Endometrial microvascular endothelial cells (primary cell): Measurements from ENCODE around the gene RASL11B. TPM values are rescaled to one million over a fixed set of nuclear protein-coding genes. Genes with fewer than 3 reads are reported as not detected.

Experiments
- in situ Hi-C: cut with HindIII; loops from 2 replicates; pipeline ENCODE4 v1.10.0; 2017; ENCODE audit warnings: low sequenced_read_pairs, low pct_unique_long_range_greater_than_20kb; ENCODE audit errors: inconsistent ontology term
- total RNA-seq: library from RNA; depleted of rRNA; stranded (reverse); fragments of >200 nt; gene quantifications from one replicate; pipeline ENCODE4 v1.2.3, GENCODE V29; 2015; ENCODE audit errors: inconsistent ontology term

RASL11B gene
- total RNA-seq, 1 donor from 2014 or later: not detected

GRCh38 chr4:52841682-52842456 is 20.2 kb upstream of the RASL11B start:
- in situ Hi-C loops: no loop called here

GRCh38 chr4:52842792-52843191 is 19.3 kb upstream of the RASL11B start:
- in situ Hi-C loops: no loop called here

DNA sequence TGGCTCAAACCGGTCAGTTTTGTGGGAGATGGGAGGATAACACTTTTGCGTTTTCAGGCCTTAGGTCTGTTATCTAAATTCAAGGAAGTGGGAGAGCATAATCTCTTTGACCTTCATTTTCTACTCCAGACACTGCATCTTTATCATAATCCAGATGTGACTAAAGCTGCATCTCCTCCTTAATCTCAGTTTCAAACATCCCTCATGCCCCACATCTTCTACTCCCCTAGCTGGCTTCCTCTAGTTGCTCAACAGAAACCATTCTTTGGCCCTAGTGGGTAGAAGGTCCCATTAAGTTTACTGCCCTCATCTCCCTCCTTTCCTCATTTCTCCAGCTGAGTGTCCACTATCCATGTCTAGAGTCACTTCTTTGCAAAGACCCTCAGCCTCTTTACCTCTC is 18.8 kb upstream of the RASL11B start:
- in situ Hi-C loops: no loop called here

DNA sequence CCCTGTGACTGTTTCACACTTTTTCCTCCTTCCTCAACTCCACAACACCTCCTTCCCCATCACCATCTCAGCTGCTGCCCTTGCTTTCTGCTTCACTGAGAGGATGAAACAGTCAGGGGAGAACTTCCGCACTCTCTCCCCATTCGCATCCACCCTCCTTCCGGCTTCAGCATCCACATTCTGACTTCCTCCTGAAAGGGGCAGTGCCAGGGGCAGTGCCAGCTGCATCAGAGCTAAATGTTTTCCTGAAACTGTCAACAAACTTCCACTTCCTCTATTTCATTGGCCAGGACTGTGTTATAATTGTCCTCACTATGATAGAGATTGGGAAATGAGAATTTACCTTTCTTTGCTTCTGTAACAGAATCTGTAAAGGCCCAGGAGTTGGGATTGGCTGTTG is 18.2 kb upstream of the RASL11B start:
- in situ Hi-C loops: no loop called here

GRCh38 chr4:52844596-52844995 is 17.5 kb upstream of the RASL11B start:
- in situ Hi-C loops: no loop called here

DNA sequence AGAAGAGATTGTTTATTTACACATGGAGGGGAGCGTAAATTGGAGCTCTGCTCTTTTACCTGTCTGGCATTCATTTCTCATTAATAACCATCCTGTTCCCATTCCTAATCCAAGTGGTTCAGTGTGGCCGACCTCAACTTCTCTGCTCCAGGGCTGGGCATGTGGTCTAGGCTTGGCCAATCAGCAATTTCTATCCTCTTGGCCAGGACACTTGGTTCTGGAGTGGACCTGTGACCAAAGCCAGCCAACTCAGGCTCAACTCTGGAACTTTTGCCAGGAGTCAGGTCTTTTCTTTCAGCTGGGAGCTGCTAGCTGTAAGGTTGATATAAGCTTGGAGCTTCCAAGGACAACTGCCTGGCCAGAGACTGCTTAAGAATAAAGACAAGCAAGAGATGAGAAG is 15.6 kb upstream of the RASL11B start:
- in situ Hi-C loops: no loop called here

- in situ Hi-C loops: no loop called here
Measured at GRCh38 chr4:52848254-52848653, 13.9 kb upstream of the RASL11B start.

GRCh38 chr4:52850406-52851124 is 11.6 kb upstream of the RASL11B start:
- in situ Hi-C loops: no loop called here

DNA sequence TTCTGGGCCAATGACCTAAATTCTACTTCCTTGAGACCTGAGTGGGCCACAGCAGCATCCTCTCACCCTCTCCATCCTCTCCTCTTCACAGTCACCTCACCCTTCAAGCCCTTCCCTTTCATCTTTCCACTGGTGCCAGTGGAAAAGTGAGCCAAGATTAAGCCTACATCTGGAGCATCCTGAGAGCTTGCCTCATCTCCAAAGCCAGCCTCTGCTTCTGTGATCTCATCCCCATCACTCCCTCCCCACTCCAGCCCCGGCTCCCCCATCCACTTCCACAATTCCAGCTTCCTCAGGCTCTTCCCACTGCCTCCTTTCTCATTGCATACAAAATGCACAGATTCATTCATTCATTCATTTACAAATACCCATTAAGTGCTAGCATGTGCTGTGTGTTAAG is 10.1 kb upstream of the RASL11B start:
- in situ Hi-C loops: no loop called here

GRCh38 chr4:52852711-52853110 is 9.4 kb upstream of the RASL11B start:
- in situ Hi-C loops: no loop called here

DNA sequence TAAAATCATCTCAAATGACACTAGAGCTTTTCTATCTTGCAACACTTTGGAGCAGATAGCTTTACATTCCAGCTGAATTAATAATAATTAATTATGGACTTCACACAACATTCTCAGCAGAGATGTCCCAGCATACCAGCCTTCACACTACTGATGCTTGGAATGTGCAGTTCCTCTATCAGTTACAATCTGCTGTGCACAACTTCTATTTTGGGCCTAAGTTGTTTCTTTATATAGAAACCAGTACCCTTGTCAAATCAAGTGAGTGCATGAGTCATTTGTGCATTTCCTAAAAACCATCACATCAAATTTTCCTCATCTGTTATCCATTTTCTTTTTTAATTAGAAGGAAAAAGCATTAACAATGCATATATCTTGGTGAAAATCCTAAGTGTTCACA is 8.8 kb upstream of the RASL11B start:
- in situ Hi-C loops: no loop called here

DNA sequence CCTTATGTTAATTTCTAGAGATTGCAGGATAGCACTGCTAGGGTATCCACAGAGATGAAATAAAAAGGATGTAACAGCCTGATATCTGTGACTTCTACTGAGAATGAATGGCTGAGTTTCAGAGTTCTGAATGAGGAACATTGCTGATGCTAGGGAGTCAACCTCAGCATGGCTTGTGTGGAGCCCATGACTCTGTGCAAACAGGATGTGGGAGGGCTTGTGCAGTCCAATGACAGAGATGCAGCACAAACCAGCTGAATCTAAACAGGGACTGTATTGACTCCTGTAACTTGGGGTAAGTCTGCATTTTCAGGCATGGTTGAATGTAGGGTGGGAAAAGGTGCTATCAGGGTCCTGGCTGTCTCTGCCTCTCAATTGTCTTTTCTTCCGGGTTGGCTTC is 5.3 kb upstream of the RASL11B start:
- in situ Hi-C loops: no loop called here

- in situ Hi-C loops: no loop called here
Measured at GRCh38 chr4:52860361-52860760, 1.8 kb upstream of the RASL11B start.

DNA sequence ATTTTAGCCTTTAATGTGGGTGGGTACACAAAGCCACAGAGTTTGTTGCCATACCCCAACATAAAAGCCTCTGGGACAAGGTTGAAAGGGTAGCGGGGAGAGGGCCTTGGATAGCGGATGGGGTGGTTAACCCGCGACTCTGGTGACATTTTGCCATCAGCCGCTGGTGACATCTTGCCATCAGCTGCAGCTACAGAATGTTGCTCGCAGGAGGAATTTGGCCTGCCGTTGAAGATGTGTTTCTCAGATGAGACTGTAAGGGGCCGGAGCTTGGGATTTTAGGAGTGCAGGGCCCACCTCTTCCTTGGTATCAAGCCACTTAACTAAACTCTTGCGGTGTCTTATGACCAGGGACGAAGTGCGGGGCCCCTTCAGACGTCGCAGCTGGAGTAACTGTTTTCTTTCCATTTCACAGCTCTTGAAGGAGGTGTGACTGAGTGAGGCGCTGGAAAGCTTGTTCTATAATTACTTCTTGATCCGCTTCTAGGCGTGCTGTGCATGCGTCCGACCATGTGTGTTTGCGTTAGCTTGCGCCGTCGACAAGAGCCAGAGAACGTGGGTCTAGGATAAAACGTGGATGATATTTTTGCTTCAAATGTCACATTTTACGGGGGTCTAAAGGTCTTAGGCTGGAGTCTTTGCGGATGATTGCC is 820 bp upstream of the RASL11B start:
- in situ Hi-C loops: no loop called here

DNA sequence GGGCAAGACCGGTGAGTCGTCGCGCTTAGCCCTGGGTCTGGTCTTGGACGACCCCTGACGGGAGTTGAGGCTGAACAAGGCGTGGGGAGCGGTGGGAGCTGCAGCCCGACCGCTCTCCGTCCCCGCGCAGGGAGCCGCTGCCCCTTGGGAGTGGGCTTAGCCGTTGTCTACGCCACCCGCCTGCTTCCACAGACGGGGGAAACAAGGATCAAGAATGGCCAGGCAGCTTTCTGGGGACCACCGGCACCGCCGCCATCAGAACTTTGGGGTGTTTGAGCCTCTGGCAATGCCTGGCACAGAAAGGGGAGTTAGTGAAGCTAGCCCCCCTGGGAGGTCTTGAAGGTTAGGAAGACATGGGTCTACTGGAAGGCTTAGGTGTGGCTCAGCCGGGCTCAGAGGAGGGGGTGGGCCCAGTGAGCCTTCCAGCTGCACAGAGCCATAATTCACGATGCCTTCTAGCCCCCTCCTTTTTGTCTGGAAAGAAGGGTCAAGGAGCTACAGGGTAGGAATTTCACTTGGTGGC is 583 bp downstream of the RASL11B start:
- in situ Hi-C loops: no loop called here

DNA sequence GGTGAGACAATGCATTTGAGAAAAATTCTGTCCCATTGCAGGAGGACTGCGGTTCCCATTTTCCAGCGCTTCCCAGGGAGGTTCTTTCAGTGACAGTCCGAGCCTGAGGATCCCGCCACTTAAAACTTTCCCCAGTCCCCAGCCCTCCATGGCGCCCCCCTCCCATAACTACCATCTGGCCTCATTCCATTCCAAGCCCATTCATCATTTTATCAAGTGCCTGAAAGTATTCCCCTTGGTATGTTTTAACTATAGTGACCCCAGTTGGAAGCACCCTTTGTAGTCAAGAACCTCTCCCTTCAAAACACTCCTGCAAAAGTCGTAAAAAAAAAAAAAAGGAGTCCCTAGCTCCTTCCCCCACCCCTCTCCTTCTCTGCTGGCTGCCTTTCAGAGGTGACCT is 1.2 kb downstream of the RASL11B start:
- in situ Hi-C loops: no loop called here

DNA sequence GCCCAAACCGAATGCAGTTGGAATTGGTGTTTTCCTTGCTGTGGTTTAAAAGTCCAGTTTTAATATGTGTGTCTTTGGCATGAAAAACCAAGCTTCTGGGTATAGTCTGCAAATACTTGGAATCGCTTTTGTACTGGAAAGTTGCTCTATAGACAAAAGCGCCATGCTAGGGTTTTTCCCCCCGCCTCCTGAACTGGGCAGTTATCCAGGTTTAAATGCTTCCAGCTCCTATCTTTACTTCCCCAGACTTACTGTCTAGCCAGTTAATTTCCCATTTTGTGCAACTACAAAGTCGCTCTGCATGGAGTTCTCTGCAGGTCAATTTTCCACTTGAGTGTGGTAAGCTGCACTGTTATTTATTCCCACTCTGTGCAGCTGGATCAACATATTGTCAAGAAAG is 2.7 kb downstream of the RASL11B start:
- in situ Hi-C loops: no loop called here

GRCh38 chr4:52865300-52865699 is 3.2 kb downstream of the RASL11B start:
- in situ Hi-C loops: no loop called here

GRCh38 chr4:52866734-52867133 is 4.6 kb downstream of the RASL11B start:
- in situ Hi-C loops: no loop called here

- in situ Hi-C loops: no loop called here
Measured at GRCh38 chr4:52867163-52867562, 5.0 kb downstream of the RASL11B start.
